Heart left ventricle (tissue), 16 donors: Measurements from ENCODE around the gene KDM2A. TPM values are rescaled to one million over a fixed set of nuclear protein-coding genes. Genes with fewer than 3 reads are reported as not detected.
"Not testable (repeated sequence)": the region's sequence is repeated elsewhere in the genome, so short reads cannot be mapped to it uniquely, and the experiment has no call there.

ENCODE experiments used
- ATAC-seq, 4 donors: fragments of 200-7000 bp; cut with Tn5 transposase; one replicate each; pipeline ENCODE4 v1.9.1; 2020 to 2022; ENCODE audit warnings: moderate library complexity in 4 of 4, mild to moderate bottlenecking in 3 of 4, moderate number of reproducible peaks in 1 of 4
- DNase-seq, 5 donors: peaks; one replicate each; pipeline ENCODE4 v3.0.0-alpha.2; 2020
- H3K27ac ChIP-seq, 12 donors: fragments of 200-600 bp; sonication (generic) in 4 of 12; one replicate each; pipeline versions ENCODE4 v1.5.0 to v1.8.0; 2016 to 2022; ENCODE audit warnings: mild to moderate bottlenecking in 2 of 12
- H3K27me3 ChIP-seq, 9 donors: fragments of 200-600 bp; sonication (generic) in 2 of 9; one replicate each; pipeline versions ENCODE4 v1.5.1 to v1.8.0; 2016 to 2022; ENCODE audit warnings: mild to moderate bottlenecking in 3 of 9
- H3K36me3 ChIP-seq, 9 donors: fragments of 200-600 bp; sonication (generic) in 2 of 9; one replicate each; pipeline versions ENCODE4 v1.5.0 to v1.8.0; 2018 to 2022; ENCODE audit warnings: mild to moderate bottlenecking in 2 of 9
- H3K4me1 ChIP-seq, 12 donors: fragments of 200-600 bp; sonication (generic) in 4 of 12; one replicate each; pipeline versions ENCODE4 v1.5.0 to v1.8.0; 2016 to 2022; ENCODE audit warnings: mild to moderate bottlenecking in 3 of 12
- H3K4me3 ChIP-seq, 12 donors: fragments of 200-600 bp; sonication (generic) in 4 of 12; one replicate each; pipeline versions ENCODE4 v1.5.0 to v1.8.0; 2017 to 2022; ENCODE audit warnings: mild to moderate bottlenecking in 9 of 12, moderate library complexity in 4 of 12
- H3K9me3 ChIP-seq, 12 donors: fragments of 200-600 bp; sonication (generic) in 4 of 12; one replicate each; pipeline versions ENCODE4 v1.5.0 to v1.8.0; 2016 to 2022; ENCODE audit warnings: mild to moderate bottlenecking in 1 of 12
- CTCF ChIP-seq, 12 donors: fragments of 200-600 bp; sonication (generic) in 4 of 12; IDR thresholded peaks; one replicate each; pipeline versions ENCODE4 v1.5.0 to v1.8.0; 2018 to 2022; ENCODE audit warnings: antibody characterized with exemption in 12 of 12, mild to moderate bottlenecking in 5 of 12
- POLR2A ChIP-seq, 2 donors: fragments of 450-650 bp; IDR thresholded peaks; one replicate each; pipeline ENCODE4 v1.6.1; 2017; ENCODE audit warnings: antibody characterized with exemption in 2 of 2, mild to moderate bottlenecking in 2 of 2, moderate library complexity in 2 of 2
- WGBS, 4 donors: extraction: QIAGEN DNeasy Blood & Tissue Kit in 2 of 4; methylation state at CpG; one replicate each; pipeline versions ENCODE4 v1.1.5 to v1.1.7; 2013 to 2018; 5-methylcytosine and 5-hydroxymethylcytosine counted together
- intact Hi-C, 10 donors: fragments of 100-400 bp; cut with DNase I; formaldehyde crosslinking; loops; one replicate each; pipeline versions ENCODE4 v1.11.1 to v1.14.2; 2022
- polyA plus RNA-seq, 2 donors: library from polyadenylated mRNA; stranded (reverse); fragments of 200-250 nt; gene quantifications; one replicate each; pipeline ENCODE4 v1.2.3, GENCODE V29; 2013
- total RNA-seq, 9 donors: library from RNA; depleted of rRNA in 2 of 9; stranded (reverse); fragments of >200 nt in 2 of 9; fragmentation: NEBNext Ultra II Directional in 3 of 9; extraction: Animal tissue kit (Norgen Biotek cat#: 25700) in 3 of 9; gene quantifications; one replicate each; pipeline versions ENCODE4 v1.1.0 to v1.2.4, GENCODE V29; 2016 to 2023
- donor health status: ischemic (EF 13 %, LVEDD 7.1; RV severe dilation, severe dysfunction).
- donor health status: healthy with polysubstance abuse.
- donor health status: DM: no; HTN: yes; CAD: no.
- donor health status: DM: no; HTN: no; CAD: no.
- donor health status: ischemic (EF 25% LVEDD 6.9; RV normal size, moderate dysfunction).
- donor health status: ischemic (EF 25% LVEDD 5.7; RV mildly dilated, moderate dysfunction).
- donor health status: healthy.
- donor health status: DM: yes; HTN: yes; CAD: no.
- donor health status: ischemic (EF 35%, LVEDD 5.7; RV mildly dilated, moderate dysfunction).
- donor health status: nonischemic (EF 11% LVEDD 7.7; RV severe dilation, severe dysfunction).
- donor health status: DM: yes; HTN: yes; CAD: no.
- donor health status: PGD.
- donor health status: ischemic (EF 29% LVEDD 5.4; RV normal size, mild dysfunction).
- donor health status: nonischemic (EF 23%, LVEDD 6.1; RV moderate dilation, normal function).

Gene KDM2A
- total and polyA plus RNA-seq, 11 donors: 23.4 to 66.4 (median 37.3) TPM

- peak in 4 of 5 donors; percentile 21 to 33 (median 26) for DNase-seq
- intact Hi-C loops: loop anchor here in 3 of 10 donors (2.0 to 10.0 kb wide), 3 partner anchors 48 to 121 kb away; no protein-coding TSS in a partner anchor
- TF ChIP-seq POLR2A (IDR thresholded peaks at IDR 0.05) (no peak), CTCF (IDR thresholded peaks at IDR 0.05) (peak in 2 of 12 donors; percentile 12 to 31)
- ATAC-seq: no peak
- Histone ChIP-seq H3K27me3 (no peaks in the 10 kb centered on the region), H3K9me3 (no peaks in the 10 kb centered on the region), H3K36me3 (peaks cover 0 to 26% (median 12%) of the 10 kb centered on the region in 9 donors), H3K4me3 (peak overlapping the region; percentile 77 to 99 (median 98)), H3K4me1 (peaks cover 0 to 44% (median 27%) of the 10 kb centered on the region in 12 donors), H3K27ac (peak overlapping the region; percentile 91 to 99 (median 98))
- WGBS, 4 donors: 0 to 1% (median 0%) methylated on average over 23 to 61 of the region's 61 CpGs
These were observed 725 bp downstream of the KDM2A start for GRCh38 chr11:67119585-67120391.

- peaks cover 0 to 29% (median 12%) of the 10 kb centered on the region in 9 donors for H3K36me3 ChIP-seq
- DNase-seq (no peak), ATAC-seq (no peak)
- peak overlapping the region in 11 of 12 donors; percentile 22 to 99 (median 98) for H3K27ac ChIP-seq
- H3K9me3 ChIP-seq: no peaks in the 10 kb centered on the region
- H3K27me3 ChIP-seq: no peaks in the 10 kb centered on the region
- H3K4me3 ChIP-seq: peak overlapping the region; percentile 77 to 99 (median 98)
- TF ChIP-seq POLR2A (IDR thresholded peaks at IDR 0.05): no peak
- no peak for TF ChIP-seq CTCF (IDR thresholded peaks at IDR 0.05)
- intact Hi-C loops: loop anchor here in 3 of 10 donors (5.0 to 10.0 kb wide), 2 partner anchors 47 to 104 kb away; no protein-coding TSS in a partner anchor
- 0 to 1% (median 1%) methylated on average over 12 of the region's 12 CpGs for WGBS, 4 donors
- H3K4me1 ChIP-seq: peaks cover 0 to 43% (median 27%) of the 10 kb centered on the region in 12 donors
These were observed 1.4 kb downstream of the KDM2A start for GRCh38 chr11:67120456-67120855.

- Histone ChIP-seq H3K36me3 (peaks cover 0 to 34% (median 15%) of the 10 kb centered on the region in 9 donors), H3K9me3 (no peaks in the 10 kb centered on the region), H3K27me3 (no peaks in the 10 kb centered on the region), H3K4me1 (peaks cover 0 to 44% (median 27%) of the 10 kb centered on the region in 12 donors), H3K27ac (peak overlapping the region in 11 of 12 donors; percentile 22 to 99 (median 98)), H3K4me3 (peak overlapping the region; percentile 77 to 99 (median 98))
- intact Hi-C loops: loop anchor here in 3 of 10 donors (5.0 to 10.0 kb wide), 2 partner anchors 46 to 104 kb away; no protein-coding TSS in a partner anchor
- TF ChIP-seq CTCF (IDR thresholded peaks at IDR 0.05): no peak
- TF ChIP-seq POLR2A (IDR thresholded peaks at IDR 0.05): no peak
- ATAC-seq (no peak), DNase-seq (peak in 1 of 5 donors; percentile 22)
- 9 to 11% (median 10%) methylated on average over 9 of the region's 9 CpGs for WGBS, 4 donors
These were observed 2.0 kb downstream of the KDM2A start for GRCh38 chr11:67120881-67121710.

GRCh38 chr11:67123801-67124200 lies 4.7 kb downstream of the KDM2A start:
- peaks cover 0 to 47% (median 25%) of the 10 kb centered on the region in 12 donors for H3K4me1 ChIP-seq
- H3K27me3 ChIP-seq, H3K9me3 ChIP-seq, ATAC-seq, H3K4me3 ChIP-seq, H3K27ac ChIP-seq, DNase-seq: not testable (repeated sequence)
- intact Hi-C loops: loop anchor here in 3 of 10 donors (5.0 to 10.0 kb wide), 2 partner anchors 44 to 101 kb away; no protein-coding TSS in a partner anchor
- WGBS, 4 donors: 81 to 89% (median 89%) methylated on average over 5 of the region's 5 CpGs
- peaks cover 0 to 60% (median 34%) of the 10 kb centered on the region in 9 donors for H3K36me3 ChIP-seq

GRCh38 chr11:67126243-67126642 lies 7.2 kb downstream of the KDM2A start:
- H3K9me3 ChIP-seq, H3K4me3 ChIP-seq, H3K27me3 ChIP-seq, DNase-seq, H3K27ac ChIP-seq, ATAC-seq: not testable (repeated sequence)
- peaks cover 0 to 84% (median 53%) of the 10 kb centered on the region in 9 donors for H3K36me3 ChIP-seq
- peaks cover 0 to 43% (median 24%) of the 10 kb centered on the region in 12 donors for H3K4me1 ChIP-seq
- intact Hi-C loops: loop anchor here in 1 of 10 donors (10.0 kb wide), 1 partner anchor 99 kb away; no protein-coding TSS in a partner anchor
- 89 to 98% (median 95%) methylated on average over 8 of the region's 8 CpGs for WGBS, 4 donors
